HL-60/S4 treated with retinoic acid at 250 ng/mL for 4 days and 3 days (cell line): ENCODE measurements around the gene KIF5B.
"Not testable (repeated sequence)": the region's sequence is repeated elsewhere in the genome, so short reads cannot be mapped to it uniquely, and the experiment has no call there.

ENCODE experiments used
- in situ Hi-C: fragments of 300-500 bp; cut with MboI; formaldehyde crosslinking; loops from 2 replicates; pipeline ENCODE4 v1.7.0; 2022; ENCODE audit warnings: low sequenced_read_pairs

The KIF5B gene

DNA sequence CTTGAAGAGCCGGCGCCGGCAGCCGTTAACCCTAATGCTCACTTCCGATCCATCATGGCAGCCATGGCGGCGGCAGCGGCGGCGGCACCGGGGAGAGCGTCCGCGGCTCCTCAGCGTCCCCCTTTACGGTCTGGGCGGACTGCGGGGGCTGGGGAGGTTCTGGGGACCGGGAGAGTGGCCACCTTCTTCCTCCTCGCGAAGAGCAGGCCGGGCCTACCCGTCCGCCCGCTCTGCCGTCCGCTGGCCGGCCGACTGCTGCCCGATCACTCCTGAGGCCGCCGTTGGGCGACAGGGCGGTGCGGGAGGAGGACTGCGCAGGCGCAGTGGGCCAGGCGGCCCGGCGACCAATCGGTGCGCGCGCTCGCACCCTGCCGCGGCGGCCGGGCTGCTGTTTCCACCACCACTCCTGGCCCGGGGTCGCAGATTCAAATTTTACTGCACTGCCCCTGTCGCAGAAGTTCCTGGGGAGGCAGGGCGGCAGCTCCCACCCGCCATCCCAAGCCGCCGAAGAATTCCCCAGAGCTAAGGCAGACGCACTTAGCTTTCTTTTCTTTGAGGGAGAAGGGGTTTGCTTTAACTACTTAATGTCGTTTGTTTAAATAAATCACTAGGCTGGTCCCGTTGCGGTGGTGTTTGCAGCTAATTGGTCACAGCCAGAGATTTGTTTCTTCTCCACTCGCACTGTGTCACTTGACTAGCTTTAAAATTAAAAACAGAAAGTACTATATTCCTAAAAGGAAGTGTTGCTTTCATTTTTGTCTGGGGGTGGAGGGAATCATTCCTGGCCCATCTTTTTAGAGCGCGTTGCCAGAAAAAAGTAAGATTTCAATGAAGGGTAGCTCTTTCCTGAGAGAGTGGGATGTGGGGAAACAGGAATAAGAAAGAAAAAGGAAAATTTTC lies at the start of gene KIF5B:
Gene KIF5B, minus strand, starts transcription at position 290 of the 900 bp plus-strand sequence. CDS start 452 bp downstream, outside the sequence.
- in situ Hi-C loops, result no loop called here

DNA sequence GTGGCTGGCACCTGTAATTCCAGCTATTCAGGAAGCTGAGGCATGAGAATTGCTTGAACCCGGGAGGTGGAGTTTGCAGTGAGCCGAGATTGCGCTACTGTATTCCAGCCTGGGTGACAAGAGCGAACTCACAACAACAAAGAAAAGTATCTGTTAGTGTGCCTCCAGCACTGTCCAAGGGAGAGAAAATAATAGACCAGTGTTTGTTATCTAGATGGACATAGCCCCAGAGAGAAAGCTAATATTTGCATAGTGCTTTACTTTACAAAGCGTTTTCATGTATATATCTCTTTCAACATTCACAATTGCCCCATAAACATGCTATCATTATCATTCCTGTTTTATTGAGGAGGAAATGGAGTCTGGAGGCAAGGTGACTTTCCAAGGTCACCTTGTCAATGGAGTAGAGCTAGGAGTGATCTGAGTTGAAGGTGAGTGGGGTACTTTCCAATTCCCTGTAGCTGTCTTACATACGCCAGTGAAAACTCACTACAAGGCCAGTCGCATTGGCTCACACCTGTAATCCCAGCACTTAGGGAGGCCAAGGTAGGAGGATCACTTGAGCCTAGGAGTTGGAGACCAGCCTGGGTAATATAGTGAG lies 49.7 kb upstream of the KIF5B start:
- in situ Hi-C loops, result no loop called here

DNA sequence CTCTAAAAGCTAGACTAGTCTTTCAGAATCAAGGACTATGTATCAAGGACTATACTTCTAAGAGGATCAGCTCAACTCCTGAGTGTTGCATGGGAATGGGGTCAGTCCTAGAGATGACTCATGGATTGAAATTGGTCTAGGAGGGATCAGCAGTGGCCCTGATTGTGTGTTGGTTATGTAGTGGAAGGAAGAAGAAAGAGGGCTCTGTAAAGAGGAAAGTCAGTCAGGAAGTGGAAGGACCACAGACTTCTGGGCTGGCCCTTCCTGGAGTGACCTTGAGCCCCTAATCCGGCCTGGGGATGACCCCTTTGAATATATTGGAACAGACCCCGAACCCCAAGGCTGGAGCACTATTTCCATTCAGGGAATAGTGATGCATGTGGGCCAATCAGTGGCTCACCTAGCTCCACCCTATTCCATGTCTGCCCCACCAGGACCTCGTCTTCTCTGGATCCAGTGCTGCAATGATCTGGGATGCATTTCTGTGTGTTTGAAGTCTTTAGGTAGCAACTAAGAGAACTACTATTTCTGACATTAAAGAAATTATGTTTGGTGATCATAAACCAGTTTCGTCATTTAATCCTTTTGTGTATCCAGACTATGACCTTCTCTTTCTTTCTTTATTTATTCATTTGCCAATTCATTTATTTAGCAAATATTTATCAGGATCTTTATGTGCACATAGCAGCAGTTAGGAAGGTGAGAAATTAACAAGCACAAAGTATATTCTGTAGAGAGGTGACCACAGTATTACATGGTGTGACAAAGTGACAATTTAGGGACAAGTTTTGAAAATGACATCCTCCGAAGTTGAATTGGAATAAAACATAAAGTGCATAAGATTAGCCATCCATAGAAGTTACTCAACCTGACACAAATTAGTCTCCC lies 48.6 kb upstream of the KIF5B start:
- in situ Hi-C loops, result no loop called here

DNA sequence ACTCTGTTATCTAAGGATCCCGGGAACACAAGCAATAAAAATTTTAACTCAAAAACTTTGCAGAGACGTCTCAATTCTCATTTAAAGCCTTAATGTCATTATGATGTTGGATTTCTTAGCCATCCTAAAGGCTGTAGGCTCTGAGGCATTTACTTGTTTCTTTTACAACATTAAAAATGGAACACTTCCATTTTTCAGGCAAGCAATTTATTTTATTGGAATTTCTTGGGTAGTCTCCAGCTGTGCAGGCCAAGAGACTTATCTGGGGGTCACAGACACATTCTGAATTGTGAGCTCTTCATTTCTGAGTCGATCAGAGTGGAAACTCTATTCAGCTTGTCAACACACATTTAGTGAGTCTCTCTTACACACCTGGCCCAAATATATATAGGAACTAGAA lies 48.0 kb upstream of the KIF5B start:
- in situ Hi-C loops, result no loop called here

DNA sequence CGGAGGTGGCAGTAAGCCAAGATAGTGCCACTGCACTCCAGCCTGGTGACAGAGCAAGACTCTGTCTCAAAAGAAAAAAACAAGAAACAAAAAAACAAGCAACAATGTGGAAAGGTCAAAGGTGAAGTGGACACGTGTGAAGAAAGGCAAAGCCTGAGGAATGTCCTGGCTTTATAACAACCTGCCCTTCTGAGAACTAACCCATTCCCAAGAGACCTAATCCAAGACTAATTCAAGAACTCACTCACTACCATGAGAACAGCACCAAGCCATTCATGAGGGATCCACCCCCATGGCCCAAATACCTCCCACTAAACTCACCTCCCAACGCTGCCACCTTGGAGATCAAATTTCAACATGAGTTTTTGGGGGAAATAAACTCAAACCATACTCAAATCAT lies 47.5 kb upstream of the KIF5B start:
- in situ Hi-C loops, result no loop called here

DNA sequence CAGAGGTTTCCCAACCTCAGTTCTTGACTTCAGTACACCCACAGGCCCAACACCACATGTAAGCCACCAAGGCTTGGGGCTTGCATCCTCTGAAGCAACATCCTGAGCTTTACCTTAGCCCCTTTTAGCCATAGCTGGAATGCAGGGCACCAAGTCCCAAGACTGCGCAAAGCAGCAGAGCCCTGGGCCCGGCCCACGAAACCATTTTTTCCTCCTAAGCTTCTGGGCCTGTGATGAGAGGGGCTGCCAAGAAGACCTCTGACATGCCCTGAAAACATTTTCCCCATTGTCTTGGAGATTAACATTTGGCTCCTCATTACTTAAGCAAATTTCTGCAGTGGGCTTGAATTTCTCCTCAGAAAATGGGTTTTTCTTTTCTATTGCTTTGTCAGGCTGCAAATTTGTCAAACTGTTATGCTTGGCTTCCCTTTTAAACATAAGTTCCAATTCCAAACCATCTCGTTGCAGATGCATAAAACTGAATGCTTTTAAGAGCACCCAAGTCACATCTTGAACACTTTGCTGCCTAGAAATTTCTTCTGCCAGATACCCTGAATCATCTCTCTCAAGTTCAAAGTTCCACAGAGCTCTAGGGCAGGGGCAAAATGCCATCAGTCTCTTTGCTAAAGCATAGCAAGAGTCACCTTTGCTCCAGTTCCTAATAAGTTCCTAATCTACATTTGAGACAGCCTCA lies 42.5 kb upstream of the KIF5B start:
- in situ Hi-C loops, result not testable (repeated sequence)

DNA sequence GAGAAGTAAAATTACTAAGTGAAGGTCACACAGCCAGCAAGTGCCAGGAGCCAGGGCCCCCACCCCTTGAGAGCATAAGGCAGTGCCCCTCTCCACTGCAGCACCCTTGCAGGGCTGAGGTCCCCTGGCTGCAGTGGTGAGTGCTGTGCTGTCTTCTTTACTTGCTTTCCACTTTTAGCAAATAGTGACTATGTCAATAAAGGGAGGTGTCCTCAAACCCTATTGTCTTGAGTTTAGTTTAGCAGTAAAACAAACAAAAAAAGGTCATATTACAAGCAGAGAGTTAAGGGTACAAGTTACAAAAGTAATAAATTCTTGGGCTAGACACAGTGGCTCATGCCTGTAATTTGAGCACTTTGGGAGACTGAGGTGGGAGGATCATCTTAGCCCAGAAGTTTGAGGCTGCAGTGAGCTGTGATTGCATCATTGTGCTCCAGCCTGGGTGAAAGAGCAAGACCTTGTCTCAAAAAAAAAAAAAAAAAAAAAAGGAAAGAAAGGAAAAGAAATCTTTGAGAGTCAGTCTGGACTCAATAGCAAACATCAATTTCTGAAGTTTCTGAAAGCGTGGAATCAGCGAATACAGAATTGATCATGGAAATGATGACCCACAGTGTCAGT lies 39.0 kb upstream of the KIF5B start:
- in situ Hi-C loops, result no loop called here

DNA sequence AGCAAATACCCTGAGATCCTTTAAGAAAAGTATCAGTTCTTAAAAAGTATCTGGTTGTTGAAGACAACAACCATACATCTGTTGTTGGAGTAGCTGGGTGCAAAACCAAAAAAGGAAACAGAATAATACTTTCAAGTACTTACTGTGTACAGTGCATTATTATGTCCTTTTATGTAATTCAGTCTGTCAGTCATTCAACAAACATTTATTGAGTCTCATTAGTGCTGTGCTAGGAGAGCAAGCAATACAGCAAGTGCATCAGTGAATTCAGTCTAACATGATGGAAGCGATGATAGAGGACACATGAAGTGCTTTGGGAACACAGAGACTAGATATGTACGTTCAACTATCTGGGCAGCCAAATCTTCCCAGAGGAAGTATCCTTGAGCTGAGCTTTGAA lies 37.4 kb upstream of the KIF5B start:
- in situ Hi-C loops, result no loop called here

DNA sequence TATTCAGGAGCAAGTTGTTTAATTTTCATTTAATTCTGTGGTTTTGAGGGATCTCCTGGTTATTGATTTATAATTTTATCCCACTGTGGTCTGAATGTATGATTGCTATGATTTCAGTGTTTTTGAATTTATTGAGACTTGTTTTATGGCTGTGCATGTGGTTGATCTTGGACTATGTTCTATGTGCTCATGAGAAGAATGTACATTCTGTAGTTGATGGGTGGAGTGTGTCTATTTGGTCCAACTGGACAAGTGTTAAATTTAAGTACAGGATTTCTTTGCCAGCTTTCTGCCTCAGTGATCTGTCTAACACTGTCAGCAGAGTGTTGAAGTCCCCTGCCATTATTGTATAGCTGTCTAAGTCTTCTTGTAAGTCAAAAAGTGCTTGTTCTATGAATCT lies 34.8 kb upstream of the KIF5B start:
- in situ Hi-C loops, result no loop called here

DNA sequence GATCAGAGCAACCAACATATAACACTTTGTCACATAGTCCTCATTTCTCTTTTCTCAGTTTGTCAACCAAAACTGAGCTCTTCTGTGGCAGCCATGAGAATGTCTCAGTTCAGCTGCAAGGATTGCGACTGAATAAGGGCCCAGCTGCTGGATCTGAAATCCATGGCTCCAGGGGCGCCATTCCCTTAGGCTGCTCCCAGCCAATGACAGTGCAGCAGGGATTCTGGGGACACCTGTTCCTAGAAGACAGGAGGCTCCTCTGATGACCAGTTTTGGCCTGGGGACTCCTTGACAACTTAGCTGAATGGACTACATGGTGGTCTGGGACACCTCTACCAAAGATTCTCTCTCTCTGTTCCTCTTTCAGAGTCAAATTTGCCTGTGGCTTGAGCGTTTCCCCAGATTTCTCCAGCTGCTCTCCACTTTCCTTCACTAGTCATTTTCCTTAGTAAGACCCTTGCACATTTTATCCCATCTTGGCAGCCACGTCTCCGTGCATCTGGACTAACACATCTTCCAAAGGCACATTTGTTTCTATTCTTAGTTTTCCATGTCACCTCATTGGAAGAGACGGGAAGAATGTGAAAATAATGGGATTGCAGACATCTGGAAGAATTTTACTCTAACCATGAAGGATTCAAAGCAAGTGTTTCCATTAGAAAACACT lies 28.1 kb upstream of the KIF5B start:
- in situ Hi-C loops, result no loop called here

DNA sequence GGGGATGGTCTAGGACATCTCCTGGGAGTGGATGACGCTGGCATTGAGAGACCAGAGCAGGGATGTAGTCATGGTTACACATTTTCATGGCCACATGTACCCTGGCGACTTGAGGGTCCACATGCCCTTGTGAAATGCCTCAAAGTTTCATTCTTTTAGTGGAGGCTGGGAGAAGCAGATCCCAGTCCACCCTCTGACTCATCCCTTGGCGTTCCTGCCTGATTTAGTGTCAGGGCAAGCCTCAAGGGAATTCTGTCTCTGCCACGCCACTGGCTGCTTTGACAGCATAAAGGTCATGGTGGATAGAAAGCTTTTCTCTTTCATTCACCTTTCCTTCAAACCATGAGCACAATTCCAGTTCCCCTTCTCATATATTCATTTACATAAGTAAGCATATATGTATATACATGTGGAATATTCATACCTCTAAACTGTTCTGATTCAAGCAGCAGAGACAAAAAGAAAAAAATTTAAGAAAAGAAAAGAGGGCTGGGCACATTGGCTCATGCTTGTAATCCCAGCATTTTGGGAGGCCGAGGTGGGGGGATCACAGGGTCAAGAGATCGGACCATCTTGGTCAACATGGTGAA lies 21.8 kb upstream of the KIF5B start:
- in situ Hi-C loops, result no loop called here

DNA sequence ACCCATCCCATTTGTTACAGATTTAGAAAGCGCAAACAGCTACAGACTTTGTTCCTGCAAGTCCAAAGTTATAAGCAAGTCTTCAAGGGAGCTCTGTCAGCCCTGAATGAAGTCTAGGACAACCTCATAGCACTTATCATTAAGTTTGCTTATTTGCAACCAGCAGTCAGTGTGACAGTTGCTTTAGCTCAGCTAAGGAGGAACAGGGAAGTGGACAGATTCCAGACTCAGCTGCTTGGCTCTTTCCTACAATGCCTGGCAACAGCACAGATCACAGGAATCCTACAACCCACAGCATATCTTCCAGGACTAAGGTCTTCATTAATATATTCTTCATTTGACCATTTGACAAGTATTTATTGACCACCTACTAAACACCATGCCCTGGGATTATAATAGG lies 17.4 kb upstream of the KIF5B start:
- in situ Hi-C loops, result no loop called here

DNA sequence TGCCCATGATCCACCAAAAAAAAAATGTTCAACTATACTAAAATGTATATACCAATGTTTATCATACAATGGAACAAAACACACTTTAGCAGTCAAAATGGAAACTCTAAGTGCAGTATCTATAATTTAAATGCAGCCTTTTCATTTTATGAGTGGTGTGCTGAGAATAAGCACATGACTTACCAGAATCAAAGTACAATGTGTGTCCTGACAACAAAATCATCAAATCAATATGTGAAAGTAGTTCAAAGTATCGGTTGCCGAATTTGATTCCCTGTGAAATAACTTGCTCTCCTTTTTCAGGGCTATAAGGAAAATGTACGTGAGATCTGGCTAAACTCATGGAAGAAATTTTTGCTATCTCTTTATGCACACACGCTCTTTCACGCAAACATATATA lies 16.9 kb upstream of the KIF5B start:
- in situ Hi-C loops, result no loop called here

DNA sequence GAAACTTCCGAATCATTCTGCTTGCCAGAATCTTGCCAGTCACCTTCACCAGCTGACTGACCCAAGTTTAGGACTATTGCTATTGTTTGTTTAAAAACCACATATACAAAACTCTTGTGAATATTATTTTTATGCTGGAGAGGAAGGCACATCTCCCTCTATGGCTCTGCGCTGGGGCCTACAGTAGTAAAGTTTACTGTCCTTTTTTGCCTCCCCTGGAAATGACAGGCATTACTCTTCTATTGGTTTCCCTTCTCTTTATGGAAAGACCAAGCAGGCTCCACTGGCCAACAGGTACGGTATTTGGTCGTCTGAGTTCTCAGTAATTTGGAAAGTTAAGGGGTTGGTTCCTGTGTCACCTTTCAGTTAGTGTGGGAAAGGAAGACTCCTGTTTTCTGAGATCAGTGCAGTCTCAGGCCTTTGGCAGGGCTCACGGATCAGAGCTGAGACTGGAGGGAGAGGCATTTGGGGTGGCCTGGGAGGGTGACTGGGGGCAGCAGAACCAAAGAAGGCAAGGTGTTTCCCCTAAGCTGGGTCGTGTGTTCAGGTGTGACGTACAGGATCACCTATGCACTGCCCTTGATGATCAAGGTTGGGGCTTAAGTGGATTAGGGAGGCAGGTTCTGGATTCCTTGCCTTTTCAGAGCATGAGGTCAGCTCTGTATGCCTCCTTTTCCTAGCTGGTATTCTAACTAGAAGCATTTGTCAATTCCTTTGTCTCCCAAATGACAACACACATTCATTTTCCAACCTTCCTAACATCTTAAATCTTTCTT lies 16.0 kb upstream of the KIF5B start:
- in situ Hi-C loops, result no loop called here

DNA sequence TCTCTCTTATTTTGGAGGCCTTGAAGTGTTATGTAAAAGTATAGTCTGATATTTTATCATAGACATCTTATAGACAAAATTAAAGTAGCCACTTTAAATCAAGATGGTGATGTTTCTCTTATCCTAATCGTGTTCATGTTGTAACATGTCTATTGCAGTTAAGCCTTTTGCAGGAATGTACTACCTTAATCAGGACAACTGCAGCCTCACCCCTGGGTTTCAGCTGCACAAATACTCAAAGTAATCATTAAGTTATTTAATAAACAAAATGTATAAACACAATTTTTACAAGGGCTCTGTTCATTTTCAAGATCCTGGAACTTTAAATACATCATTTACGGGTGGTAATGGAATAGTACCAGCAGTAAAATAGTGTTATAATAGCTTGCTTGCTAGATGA lies 14.4 kb upstream of the KIF5B start:
- in situ Hi-C loops, result no loop called here

DNA sequence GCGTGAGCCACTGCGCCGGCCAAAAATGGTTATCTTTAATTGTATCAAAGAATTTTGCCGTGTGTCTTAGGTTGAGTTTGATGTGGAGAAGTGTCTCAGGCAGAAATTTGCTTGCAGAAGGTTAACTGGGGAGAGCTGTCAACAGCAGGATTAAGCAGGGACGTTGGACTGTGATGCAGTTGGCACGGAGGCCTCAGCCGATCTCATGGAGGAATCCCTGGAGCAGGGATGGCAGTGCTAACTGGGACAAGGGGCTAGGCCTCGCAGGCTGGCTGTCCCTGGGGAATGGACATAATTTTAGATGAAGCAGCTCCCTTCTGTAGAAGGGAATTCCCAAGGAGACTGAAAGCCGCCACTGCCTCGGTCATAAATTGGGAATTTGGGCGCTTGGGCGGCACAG lies 12.3 kb upstream of the KIF5B start:
- in situ Hi-C loops, result no loop called here

DNA sequence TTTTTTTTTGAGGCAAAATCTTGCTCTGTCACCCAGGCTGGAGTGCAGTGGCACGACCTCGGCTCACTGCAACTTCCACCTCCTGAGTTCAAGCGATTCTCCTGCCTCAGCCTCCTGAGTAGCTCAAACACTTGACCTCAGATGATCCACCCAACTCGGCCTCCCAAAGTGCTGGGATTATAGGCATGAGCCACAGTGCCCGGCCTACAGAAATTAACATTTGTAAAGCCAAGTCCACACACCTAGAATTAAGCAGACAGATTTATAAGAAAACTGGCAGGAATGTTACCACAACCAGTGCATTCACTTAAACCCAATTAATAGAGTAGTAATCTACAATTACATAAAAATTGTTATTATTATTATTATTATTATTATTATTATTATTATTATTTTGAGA lies 11.7 kb upstream of the KIF5B start:
- in situ Hi-C loops, result not testable (repeated sequence)

DNA sequence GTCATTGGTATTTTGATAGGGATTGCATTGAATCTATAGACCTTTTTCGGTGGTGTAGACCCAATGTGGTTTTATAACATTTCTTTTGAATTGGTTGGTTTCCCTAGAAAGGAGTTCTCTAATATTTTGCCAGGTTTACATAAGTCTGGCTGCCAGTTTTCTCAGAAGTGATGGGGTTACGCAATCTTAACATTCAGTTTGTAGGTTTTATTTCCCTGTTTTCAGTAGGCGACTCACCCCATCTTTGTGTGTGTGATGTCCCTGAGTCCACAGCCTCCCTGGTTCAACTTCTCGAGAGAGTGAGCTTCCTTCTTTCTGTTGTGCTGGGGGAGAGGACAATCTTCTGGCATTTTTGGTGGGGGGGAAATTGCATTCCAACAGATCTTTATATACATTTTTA lies 9.6 kb upstream of the KIF5B start:
- in situ Hi-C loops, result no loop called here

DNA sequence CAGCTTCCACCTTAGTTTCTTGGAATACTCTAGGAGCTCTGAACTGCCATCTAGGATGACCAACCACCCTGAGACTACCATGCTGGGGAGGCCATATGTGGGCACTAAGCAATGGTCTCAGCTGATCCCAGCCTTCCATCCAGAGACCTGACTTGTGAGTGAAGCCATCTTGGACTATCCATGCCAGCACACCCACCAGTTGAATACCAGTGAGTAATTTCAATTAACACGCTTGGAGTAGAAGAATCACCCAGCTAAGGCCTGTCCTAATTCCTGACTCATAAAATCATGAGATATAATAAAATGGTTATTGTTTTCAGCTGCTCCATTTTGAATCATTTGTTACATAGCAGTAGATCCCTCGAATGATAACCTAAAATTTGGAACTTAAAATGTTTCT lies 5.2 kb upstream of the KIF5B start:
- in situ Hi-C loops, result no loop called here
